HEK293 (cell line): Measurements from ENCODE around the gene CCDC24.

ENCODE experiments used
- CTCF ChIA-PET: fragments of 350-600 bp; formaldehyde crosslinking; extraction: SDS; loops from one replicate; lab custom pipeline; 2021; ENCODE audit warnings: antibody characterized with exemption; lab: Yijun Ruan, JAX
- POLR2A ChIA-PET: fragments of 300-600 bp; formaldehyde crosslinking; extraction: SDS; loops from one replicate; lab custom pipeline; 2020; ENCODE audit warnings: antibody characterized with exemption, inconsistent platforms; lab: Yijun Ruan, JAX
- H3K27ac ChIP-seq: fragments of 200-500 bp; sonication (Bioruptor generic); 2 replicates; pipeline ENCODE4 v1.5.1; 2014; ENCODE audit warnings: low read depth, low read length, control low read depth, inconsistent platforms; ENCODE audit errors: extremely low read depth
- H3K36me3 ChIP-seq, 2 experiments: fragments of 200-500 bp in 1 of 2; sonication (Bioruptor generic) in 1 of 2; 1 replicate in 1 of 2; 2 replicates in 1 of 2; pipeline ENCODE4 v1.5.1; 2014 to 2017; ENCODE audit warnings: inconsistent platforms in 2 of 2, low read length in 2 of 2; ENCODE audit not compliant: control insufficient read depth in 2 of 2, insufficient read depth in 1 of 2
- H3K4me1 ChIP-seq: fragments of 200-500 bp; sonication (Bioruptor generic); 2 replicates; pipeline ENCODE4 v1.5.1; 2014; ENCODE audit warnings: mild to moderate bottlenecking, low read length, inconsistent platforms; ENCODE audit not compliant: control insufficient read depth, insufficient read depth
- H3K4me3 ChIP-seq: 2 replicates; pipeline ENCODE4 v1.5.1; 2011; ENCODE audit warnings: low read depth, mild to moderate bottlenecking, control low read depth, low read length, moderate library complexity
- H3K9me3 ChIP-seq: fragments of 200-500 bp; sonication (Bioruptor generic); 2 replicates; pipeline ENCODE4 v1.5.1; 2014; ENCODE audit warnings: low read depth, low read length, inconsistent platforms; ENCODE audit not compliant: control insufficient read depth, insufficient read depth
- GLIS1 ChIP-seq: fragments of 450-650 bp; formaldehyde crosslinking; IDR thresholded peaks from 2 replicates; pipeline ENCODE4 v1.5.1; 2016; ENCODE audit warnings: missing biosample characterization, missing genetic modification characterization
- OVOL3 ChIP-seq: fragments of 450-650 bp; formaldehyde crosslinking; IDR thresholded peaks from 2 replicates; pipeline ENCODE4 v1.5.1; 2016; ENCODE audit warnings: missing biosample characterization, missing genetic modification characterization
- REPIN1 ChIP-seq: fragments of 450-650 bp; formaldehyde crosslinking; IDR thresholded peaks from 2 replicates; pipeline ENCODE4 v1.5.1; 2017; ENCODE audit warnings: missing biosample characterization, missing genetic modification characterization, low read depth
- SCRT1 ChIP-seq: fragments of 450-650 bp; formaldehyde crosslinking; IDR thresholded peaks from 2 replicates; pipeline ENCODE4 v1.5.1; 2016; ENCODE audit warnings: missing biosample characterization, missing genetic modification characterization, borderline replicate concordance
- TRIM28 ChIP-seq: IDR thresholded peaks from 2 replicates; pipeline ENCODE4 v1.6.1; 2011; ENCODE audit warnings: low read length, control low read depth, borderline replicate concordance
- WT1 ChIP-seq: fragments of 450-650 bp; formaldehyde crosslinking; IDR thresholded peaks from 2 replicates; pipeline ENCODE4 v1.5.1; 2016; ENCODE audit warnings: missing biosample characterization, missing genetic modification characterization
- ZBTB17 ChIP-seq: fragments of 450-650 bp; formaldehyde crosslinking; IDR thresholded peaks from 2 replicates; pipeline ENCODE4 v1.5.1; 2016; ENCODE audit warnings: missing biosample characterization, missing genetic modification characterization
- ZBTB20 ChIP-seq: fragments of 450-650 bp; formaldehyde crosslinking; IDR thresholded peaks from 2 replicates; pipeline ENCODE4 v1.5.1; 2016; ENCODE audit warnings: missing biosample characterization, missing genetic modification characterization
- ZNF16 ChIP-seq: fragments of 450-650 bp; formaldehyde crosslinking; IDR thresholded peaks from 2 replicates; pipeline ENCODE4 v1.5.1; 2016; ENCODE audit warnings: low read depth, missing biosample characterization, missing genetic modification characterization
- ZNF2 ChIP-seq: fragments of 450-650 bp; formaldehyde crosslinking; IDR thresholded peaks from 2 replicates; pipeline ENCODE4 v1.5.1; 2016; ENCODE audit warnings: missing biosample characterization, missing genetic modification characterization
- ZNF202 ChIP-seq: fragments of 450-650 bp; formaldehyde crosslinking; IDR thresholded peaks from 2 replicates; pipeline ENCODE4 v1.5.1; 2016; ENCODE audit warnings: missing biosample characterization, missing genetic modification characterization, borderline replicate concordance
- ZNF221 ChIP-seq: fragments of 450-650 bp; formaldehyde crosslinking; IDR thresholded peaks from 2 replicates; pipeline ENCODE4 v1.5.1; 2017; ENCODE audit warnings: missing biosample characterization, missing genetic modification characterization, borderline replicate concordance
- ZNF239 ChIP-seq: fragments of 450-650 bp; formaldehyde crosslinking; IDR thresholded peaks from 2 replicates; pipeline ENCODE4 v1.5.1; 2016; ENCODE audit warnings: missing biosample characterization, missing genetic modification characterization
- ZNF302 ChIP-seq: fragments of 450-650 bp; formaldehyde crosslinking; IDR thresholded peaks from 2 replicates; pipeline ENCODE4 v1.5.1; 2016; ENCODE audit warnings: missing biosample characterization, missing genetic modification characterization, low read depth
- ZNF311 ChIP-seq: fragments of 450-650 bp; formaldehyde crosslinking; IDR thresholded peaks from 2 replicates; pipeline ENCODE4 v1.5.1; 2017; ENCODE audit warnings: missing biosample characterization, missing genetic modification characterization, borderline replicate concordance
- ZNF324 ChIP-seq: fragments of 450-650 bp; formaldehyde crosslinking; IDR thresholded peaks from 2 replicates; pipeline ENCODE4 v1.5.1; 2016; ENCODE audit warnings: missing biosample characterization, missing genetic modification characterization
- ZNF354C ChIP-seq: fragments of 450-650 bp; formaldehyde crosslinking; IDR thresholded peaks from 2 replicates; pipeline ENCODE4 v1.5.1; 2016; ENCODE audit warnings: missing biosample characterization, missing genetic modification characterization, low read depth, borderline replicate concordance
- ZNF548 ChIP-seq: fragments of 450-650 bp; formaldehyde crosslinking; IDR thresholded peaks from 2 replicates; pipeline ENCODE4 v1.5.1; 2016; ENCODE audit warnings: missing biosample characterization, missing genetic modification characterization
- ZNF76 ChIP-seq: fragments of 450-650 bp; formaldehyde crosslinking; IDR thresholded peaks from 2 replicates; pipeline ENCODE4; 2016; ENCODE audit warnings: low read depth, missing biosample characterization, missing genetic modification characterization, borderline replicate concordance
- TF ChIP-seq, protein P1 (sequence below): fragments of 450-650 bp; formaldehyde crosslinking; IDR thresholded peaks from 2 replicates; pipeline ENCODE4 v1.5.1; 2016; ENCODE audit warnings: missing biosample characterization, missing genetic modification characterization
- TF ChIP-seq, protein P2 (sequence below): fragments of 450-650 bp; formaldehyde crosslinking; conservative IDR thresholded peaks from 2 replicates; pipeline ENCODE4 v1.5.1; 2016; ENCODE audit warnings: low read depth, missing biosample characterization, missing genetic modification characterization
- TF ChIP-seq, protein P3 (sequence below): sonication (generic); formaldehyde crosslinking; IDR thresholded peaks from 2 replicates; pipeline ENCODE4 v1.8.1; 2022; ENCODE audit warnings: mild to moderate bottlenecking, moderate library complexity, missing genetic modification reagents
- TF ChIP-seq, protein P4 (sequence below): fragments of 450-650 bp; formaldehyde crosslinking; optimal IDR thresholded peaks from 2 replicates; pipeline ENCODE3; 2016; ENCODE audit warnings: missing biosample characterization, mild to moderate bottlenecking, missing genetic modification characterization
- TF ChIP-seq, protein P5 (sequence below): fragments of 450-650 bp; formaldehyde crosslinking; IDR thresholded peaks from 2 replicates; pipeline ENCODE4 v1.5.1; 2017; ENCODE audit warnings: missing biosample characterization, missing genetic modification characterization

Gene CCDC24

DNA sequence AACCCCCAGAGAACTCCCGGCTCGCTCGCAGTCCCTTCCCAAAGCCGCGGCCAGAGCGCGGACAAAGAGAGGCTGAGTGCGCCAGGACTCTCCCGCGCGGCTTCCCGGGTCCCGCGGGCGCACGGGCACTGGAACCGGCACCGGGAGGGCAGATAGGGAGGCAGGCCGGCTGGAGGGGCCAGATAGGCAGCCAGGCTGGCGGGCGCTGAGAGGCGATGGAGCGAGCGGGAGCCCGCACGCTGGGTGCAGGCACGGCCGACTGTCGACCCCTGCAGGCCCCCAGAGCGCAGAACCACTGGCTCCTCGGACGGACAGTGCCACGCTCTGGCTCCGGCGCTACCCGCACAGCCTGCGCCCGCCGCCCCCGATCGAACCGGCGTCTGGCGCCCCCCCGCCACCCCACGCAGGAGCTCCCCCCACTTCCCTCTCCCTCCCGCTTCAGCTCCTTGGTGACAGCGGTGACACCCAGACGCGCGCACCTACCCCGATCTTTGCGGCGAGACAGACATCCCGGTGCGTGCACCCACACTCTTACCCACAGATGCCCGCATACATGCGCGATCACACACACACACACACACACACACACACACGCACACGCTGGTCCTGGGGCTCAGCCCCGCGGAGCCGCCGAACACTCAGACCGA lies 39.3 kb downstream of the CCDC24 start (continued):
- TF ChIP-seq, protein P1, sequence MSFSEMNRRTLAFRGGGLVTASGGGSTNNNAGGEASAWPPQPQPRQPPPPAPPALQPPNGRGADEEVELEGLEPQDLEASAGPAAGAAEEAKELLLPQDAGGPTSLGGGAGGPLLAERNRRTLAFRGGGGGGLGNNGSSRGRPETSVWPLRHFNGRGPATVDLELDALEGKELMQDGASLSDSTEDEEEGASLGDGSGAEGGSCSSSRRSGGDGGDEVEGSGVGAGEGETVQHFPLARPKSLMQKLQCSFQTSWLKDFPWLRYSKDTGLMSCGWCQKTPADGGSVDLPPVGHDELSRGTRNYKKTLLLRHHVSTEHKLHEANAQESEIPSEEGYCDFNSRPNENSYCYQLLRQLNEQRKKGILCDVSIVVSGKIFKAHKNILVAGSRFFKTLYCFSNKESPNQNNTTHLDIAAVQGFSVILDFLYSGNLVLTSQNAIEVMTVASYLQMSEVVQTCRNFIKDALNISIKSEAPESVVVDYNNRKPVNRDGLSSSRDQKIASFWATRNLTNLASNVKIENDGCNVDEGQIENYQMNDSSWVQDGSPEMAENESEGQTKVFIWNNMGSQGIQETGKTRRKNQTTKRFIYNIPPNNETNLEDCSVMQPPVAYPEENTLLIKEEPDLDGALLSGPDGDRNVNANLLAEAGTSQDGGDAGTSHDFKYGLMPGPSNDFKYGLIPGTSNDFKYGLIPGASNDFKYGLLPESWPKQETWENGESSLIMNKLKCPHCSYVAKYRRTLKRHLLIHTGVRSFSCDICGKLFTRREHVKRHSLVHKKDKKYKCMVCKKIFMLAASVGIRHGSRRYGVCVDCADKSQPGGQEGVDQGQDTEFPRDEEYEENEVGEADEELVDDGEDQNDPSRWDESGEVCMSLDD (tag by site-specific recombination), result peak; percentile 79; the same call in 1 of the 2 replicates
- no peak for TF ChIP-seq ZNF16 (tag by site-specific recombination)
- no peak for TF ChIP-seq ZNF548 (tag by site-specific recombination)

- ChIA-PET POLR2A (interaction anchor here (0.7 to 1.7 kb wide), 5 partner anchors 9 to 173 kb away, joined by 3 to 6 read pairs (median 3); partner anchors contain the start of gene ATP6V0B), CTCF (interaction anchor here (1.1 to 7.8 kb wide), 4 partner anchors 17 to 267 kb away, joined by 3 to 110 read pairs (median 6); no protein-coding TSS in a partner anchor)
- Histone ChIP-seq H3K9me3 (no peaks in the 10 kb centered on the region), H3K4me3 (peak within 1 kb of the TSS; percentile 67), H3K27ac (peak within 1 kb of the TSS; percentile 85), H3K4me1 (peaks cover 5% of the 10 kb centered on the region; the same call in 1 of the 2 replicates), H3K36me3 (no peaks in the 10 kb centered on the region)
- TF ChIP-seq, protein P2, sequence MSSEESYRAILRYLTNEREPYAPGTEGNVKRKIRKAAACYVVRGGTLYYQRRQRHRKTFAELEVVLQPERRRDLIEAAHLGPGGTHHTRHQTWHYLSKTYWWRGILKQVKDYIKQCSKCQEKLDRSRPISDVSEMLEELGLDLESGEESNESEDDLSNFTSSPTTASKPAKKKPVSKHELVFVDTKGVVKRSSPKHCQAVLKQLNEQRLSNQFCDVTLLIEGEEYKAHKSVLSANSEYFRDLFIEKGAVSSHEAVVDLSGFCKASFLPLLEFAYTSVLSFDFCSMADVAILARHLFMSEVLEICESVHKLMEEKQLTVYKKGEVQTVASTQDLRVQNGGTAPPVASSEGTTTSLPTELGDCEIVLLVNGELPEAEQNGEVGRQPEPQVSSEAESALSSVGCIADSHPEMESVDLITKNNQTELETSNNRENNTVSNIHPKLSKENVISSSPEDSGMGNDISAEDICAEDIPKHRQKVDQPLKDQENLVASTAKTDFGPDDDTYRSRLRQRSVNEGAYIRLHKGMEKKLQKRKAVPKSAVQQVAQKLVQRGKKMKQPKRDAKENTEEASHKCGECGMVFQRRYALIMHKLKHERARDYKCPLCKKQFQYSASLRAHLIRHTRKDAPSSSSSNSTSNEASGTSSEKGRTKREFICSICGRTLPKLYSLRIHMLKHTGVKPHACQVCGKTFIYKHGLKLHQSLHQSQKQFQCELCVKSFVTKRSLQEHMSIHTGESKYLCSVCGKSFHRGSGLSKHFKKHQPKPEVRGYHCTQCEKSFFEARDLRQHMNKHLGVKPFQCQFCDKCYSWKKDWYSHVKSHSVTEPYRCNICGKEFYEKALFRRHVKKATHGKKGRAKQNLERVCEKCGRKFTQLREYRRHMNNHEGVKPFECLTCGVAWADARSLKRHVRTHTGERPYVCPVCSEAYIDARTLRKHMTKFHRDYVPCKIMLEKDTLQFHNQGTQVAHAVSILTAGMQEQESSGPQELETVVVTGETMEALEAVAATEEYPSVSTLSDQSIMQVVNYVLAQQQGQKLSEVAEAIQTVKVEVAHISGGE (tag by site-specific recombination), result no peak; the same call in 1 of the 2 replicates
- TF ChIP-seq ZNF2 (0 out of 2 replicates have a peak, but pooled peaks have one; percentile 26), ZNF302 (tag by site-specific recombination) (no peak), ZNF324 (peak; percentile 34; the same call in 1 of the 2 replicates), ZNF221 (tag by site-specific recombination) (no peak), ZNF354C (tag by site-specific recombination) (no peak), REPIN1 (tag by site-specific recombination) (0 out of 2 replicates have a peak, but pooled peaks have one; percentile 35), WT1 (tag by site-specific recombination) (peak; percentile 45; the same call in 1 of the 2 replicates), ZNF202 (tag by site-specific recombination) (no peak), OVOL3 (tag by site-specific recombination) (no peak), ZBTB17 (tag by site-specific recombination) (peak; percentile 65), TRIM28 (no peak), ZNF311 (no peak), SCRT1 (tag by site-specific recombination) (peak; percentile 52; the same call in 1 of the 2 replicates), ZBTB20 (tag by site-specific recombination) (peak; percentile 72), ZNF76 (tag by site-specific recombination) (0 out of 2 replicates have a peak, but pooled peaks have one; percentile 67), ZNF239 (tag by site-specific recombination) (no peak), GLIS1 (tag by site-specific recombination) (peak; percentile 66)
- TF ChIP-seq, protein P3, sequence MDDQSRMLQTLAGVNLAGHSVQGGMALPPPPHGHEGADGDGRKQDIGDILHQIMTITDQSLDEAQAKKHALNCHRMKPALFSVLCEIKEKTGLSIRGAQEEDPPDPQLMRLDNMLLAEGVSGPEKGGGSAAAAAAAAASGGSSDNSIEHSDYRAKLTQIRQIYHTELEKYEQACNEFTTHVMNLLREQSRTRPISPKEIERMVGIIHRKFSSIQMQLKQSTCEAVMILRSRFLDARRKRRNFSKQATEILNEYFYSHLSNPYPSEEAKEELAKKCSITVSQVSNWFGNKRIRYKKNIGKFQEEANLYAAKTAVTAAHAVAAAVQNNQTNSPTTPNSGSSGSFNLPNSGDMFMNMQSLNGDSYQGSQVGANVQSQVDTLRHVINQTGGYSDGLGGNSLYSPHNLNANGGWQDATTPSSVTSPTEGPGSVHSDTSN (CRISPR knock-in tag), result no peak
- TF ChIP-seq, protein P4, sequence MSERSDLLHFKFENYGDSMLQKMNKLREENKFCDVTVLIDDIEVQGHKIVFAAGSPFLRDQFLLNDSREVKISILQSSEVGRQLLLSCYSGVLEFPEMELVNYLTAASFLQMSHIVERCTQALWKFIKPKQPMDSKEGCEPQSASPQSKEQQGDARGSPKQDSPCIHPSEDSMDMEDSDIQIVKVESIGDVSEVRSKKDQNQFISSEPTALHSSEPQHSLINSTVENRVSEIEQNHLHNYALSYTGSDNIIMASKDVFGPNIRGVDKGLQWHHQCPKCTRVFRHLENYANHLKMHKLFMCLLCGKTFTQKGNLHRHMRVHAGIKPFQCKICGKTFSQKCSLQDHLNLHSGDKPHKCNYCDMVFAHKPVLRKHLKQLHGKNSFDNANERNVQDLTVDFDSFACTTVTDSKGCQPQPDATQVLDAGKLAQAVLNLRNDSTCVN (tag by site-specific recombination), result no peak
- TF ChIP-seq, protein P5, sequence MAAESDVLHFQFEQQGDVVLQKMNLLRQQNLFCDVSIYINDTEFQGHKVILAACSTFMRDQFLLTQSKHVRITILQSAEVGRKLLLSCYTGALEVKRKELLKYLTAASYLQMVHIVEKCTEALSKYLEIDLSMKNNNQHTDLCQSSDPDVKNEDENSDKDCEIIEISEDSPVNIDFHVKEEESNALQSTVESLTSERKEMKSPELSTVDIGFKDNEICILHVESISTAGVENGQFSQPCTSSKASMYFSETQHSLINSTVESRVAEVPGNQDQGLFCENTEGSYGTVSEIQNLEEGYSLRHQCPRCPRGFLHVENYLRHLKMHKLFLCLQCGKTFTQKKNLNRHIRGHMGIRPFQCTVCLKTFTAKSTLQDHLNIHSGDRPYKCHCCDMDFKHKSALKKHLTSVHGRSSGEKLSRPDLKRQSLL (tag by site-specific recombination), result 0 out of 2 replicates have a peak, but pooled peaks have one; percentile 25
These were observed 40.1 kb downstream of the CCDC24 start, which contains the start of gene SLC6A9 for GRCh38 chr1:44031252-44032169. TSS of gene SLC6A9 (minus strand) at chr1:44031462. CDS start at chr1:44024277, 7,185 bp downstream.
